Measurements from ENCODE around the gene RPA3.

Gene RPA3

DNA sequence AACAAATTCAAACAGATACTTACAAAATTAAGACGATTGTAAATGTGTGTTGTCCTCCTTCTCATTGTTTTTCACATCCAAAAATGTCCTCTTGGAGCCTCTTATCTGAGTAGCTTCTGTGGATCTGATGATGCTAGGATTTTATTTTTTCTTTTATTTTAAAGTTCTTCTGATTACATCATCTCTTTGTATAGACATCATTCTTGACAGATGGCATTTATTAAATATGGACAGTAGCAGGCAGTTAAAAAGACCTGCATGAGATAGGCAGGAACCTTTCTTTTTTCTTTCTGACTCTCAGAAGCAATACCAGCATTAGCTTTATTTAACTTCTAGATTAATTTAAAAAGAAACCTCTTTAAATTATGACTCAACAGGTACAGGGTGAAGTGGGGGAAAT, at the start of gene RPA3:
TSS of gene RPA3 (minus strand) at position 116 of the 400 bp plus-strand sequence. CDS start 78,189 bp downstream, outside the sequence.
- TF ChIP-seq RAD21 (IDR thresholded peaks at IDR 0.05; ENCODE audit: low read depth), result no peak
- no peak for TF ChIP-seq ZBTB7A (IDR thresholded peaks at IDR 0.05; ENCODE audit: low read depth)
- no peak for TF ChIP-seq TEAD4 (IDR thresholded peaks at IDR 0.05)
- no peak for TF ChIP-seq EGR1 (IDR thresholded peaks at IDR 0.05)
- no peak for TF ChIP-seq CREB1 (IDR thresholded peaks at IDR 0.05; ENCODE audit: low read depth)
- no peak for TF ChIP-seq MAX (IDR thresholded peaks at IDR 0.05)
- TF ChIP-seq TCF12 (IDR thresholded peaks at IDR 0.05; ENCODE audit: low read depth), result no peak
- TF ChIP-seq YY1 (IDR thresholded peaks at IDR 0.05; ENCODE audit: low read depth), result no peak
- TF ChIP-seq CEBPB (IDR thresholded peaks at IDR 0.05), result no peak

GRCh38 chr7:7766671-7767070, 48.3 kb upstream of the RPA3 start:
- TF ChIP-seq REST (IDR thresholded peaks at IDR 0.05; ENCODE audit: low read depth) (no peak), FOXM1 (IDR thresholded peaks at IDR 0.05; ENCODE audit: borderline replicate concordance, low read depth) (no peak), MAX (IDR thresholded peaks at IDR 0.05) (no peak), TAF1 (IDR thresholded peaks at IDR 0.05; ENCODE audit: low read depth) (no peak), USF1 (IDR thresholded peaks at IDR 0.05) (no peak), EP300 (IDR thresholded peaks at IDR 0.05; ENCODE audit: borderline replicate concordance) (no peak), EGR1 (IDR thresholded peaks at IDR 0.05) (no peak)

GRCh38 chr7:7765422-7765821, 47.0 kb upstream of the RPA3 start:
- TF ChIP-seq ZBTB7A (IDR thresholded peaks at IDR 0.05; ENCODE audit: low read depth) (no peak), NFIC (IDR thresholded peaks at IDR 0.05) (no peak), RAD21 (IDR thresholded peaks at IDR 0.05; ENCODE audit: low read depth) (no peak), FOXM1 (IDR thresholded peaks at IDR 0.05; ENCODE audit: borderline replicate concordance, low read depth) (no peak), USF1 (IDR thresholded peaks at IDR 0.05) (no peak), REST (IDR thresholded peaks at IDR 0.05; ENCODE audit: low read depth) (no peak), MAX (IDR thresholded peaks at IDR 0.05) (no peak), EP300 (IDR thresholded peaks at IDR 0.05; ENCODE audit: borderline replicate concordance) (no peak), YY1 (IDR thresholded peaks at IDR 0.05; ENCODE audit: low read depth) (no peak), CEBPB (IDR thresholded peaks at IDR 0.05) (no peak), TEAD4 (IDR thresholded peaks at IDR 0.05) (no peak), TCF12 (IDR thresholded peaks at IDR 0.05; ENCODE audit: low read depth) (no peak), EGR1 (IDR thresholded peaks at IDR 0.05) (no peak)

GRCh38 chr7:7764520-7765396, 46.4 kb upstream of the RPA3 start:
- TF ChIP-seq ZBTB7A (IDR thresholded peaks at IDR 0.05; ENCODE audit: low read depth) (no peak), YY1 (IDR thresholded peaks at IDR 0.05; ENCODE audit: low read depth) (no peak), TCF12 (IDR thresholded peaks at IDR 0.05; ENCODE audit: low read depth) (no peak), NFIC (IDR thresholded peaks at IDR 0.05) (no peak), EGR1 (IDR thresholded peaks at IDR 0.05) (no peak), CEBPB (IDR thresholded peaks at IDR 0.05) (no peak), MAX (IDR thresholded peaks at IDR 0.05) (no peak), EP300 (IDR thresholded peaks at IDR 0.05; ENCODE audit: borderline replicate concordance) (no peak), REST (IDR thresholded peaks at IDR 0.05; ENCODE audit: low read depth) (no peak), FOXM1 (IDR thresholded peaks at IDR 0.05; ENCODE audit: borderline replicate concordance, low read depth) (no peak), RAD21 (IDR thresholded peaks at IDR 0.05; ENCODE audit: low read depth) (no peak), TEAD4 (IDR thresholded peaks at IDR 0.05) (no peak), TAF1 (IDR thresholded peaks at IDR 0.05; ENCODE audit: low read depth) (no peak), CREB1 (IDR thresholded peaks at IDR 0.05; ENCODE audit: low read depth) (no peak), USF1 (IDR thresholded peaks at IDR 0.05) (no peak)

Measured in Ishikawa (cell line).